Neuronal stem cell (in vitro differentiated cells): Measurements from ENCODE around the gene GMDS.
"Not testable (repeated sequence)": the region's sequence is repeated elsewhere in the genome, so short reads cannot be mapped to it uniquely, and the experiment has no call there.

Source experiments
- DNase-seq: peaks from one replicate; pipeline ENCODE4 v3.0.0-alpha.2; 2013; ENCODE audit warnings: low spot score
- H2AFZ ChIP-seq: one replicate; pipeline ENCODE4 v1.6.1; 2013; ENCODE audit warnings: mild to moderate bottlenecking, low read length, inconsistent platforms
- H2AK5ac ChIP-seq: 2 replicates; pipeline ENCODE4 v1.6.1; 2013; ENCODE audit warnings: low read depth, mild to moderate bottlenecking, inconsistent platforms, low read length, moderate library complexity, mixed read lengths
- H2BK120ac ChIP-seq: 2 replicates; pipeline ENCODE4 v1.6.1; 2013; ENCODE audit warnings: low read depth, mild to moderate bottlenecking, inconsistent platforms, low read length, moderate library complexity, mixed read lengths
- H2BK12ac ChIP-seq: one replicate; pipeline ENCODE4 v1.6.1; 2013; ENCODE audit warnings: low read length, inconsistent platforms
- H2BK15ac ChIP-seq: 2 replicates; pipeline ENCODE4 v1.6.1; 2013; ENCODE audit warnings: mild to moderate bottlenecking, low read length, inconsistent platforms, mixed read lengths
- H2BK5ac ChIP-seq: one replicate; pipeline ENCODE4 v1.6.1; 2013; ENCODE audit warnings: inconsistent platforms, mild to moderate bottlenecking, low read length, moderate library complexity
- H3K14ac ChIP-seq: one replicate; pipeline ENCODE4 v1.6.1; 2013; ENCODE audit warnings: low read length, inconsistent platforms
- H3K18ac ChIP-seq: 2 replicates; pipeline ENCODE4 v1.6.1; 2013; ENCODE audit warnings: low read length, inconsistent platforms
- H3K23ac ChIP-seq: 2 replicates; pipeline ENCODE4 v1.6.1; 2013; ENCODE audit warnings: low read depth, mild to moderate bottlenecking, mixed read lengths, low read length, inconsistent platforms; ENCODE audit not compliant: poor library complexity
- H3K27ac ChIP-seq: replicated peaks from 3 replicates; pipeline ENCODE4 v1.5.1; 2013; ENCODE audit warnings: low read length, inconsistent platforms
- H3K27me3 ChIP-seq, 3 experiments: 2 replicates each; pipeline ENCODE4 v1.6.1; 2013; ENCODE audit warnings: low read length in 3 of 3, mild to moderate bottlenecking in 2 of 3, inconsistent platforms in 1 of 3, low read depth in 1 of 3, mixed read lengths in 1 of 3, moderate library complexity in 1 of 3; ENCODE audit not compliant: control insufficient read depth in 3 of 3, insufficient read depth in 3 of 3
- H3K36me3 ChIP-seq, 2 donors: replicated peaks in 1 of 2; 2 replicates each; pipeline ENCODE4 v1.6.1; 2013; ENCODE audit warnings: low read length in 2 of 2; ENCODE audit not compliant: control insufficient read depth in 2 of 2, insufficient read depth in 2 of 2
- H3K4ac ChIP-seq: 2 replicates; pipeline ENCODE4 v1.6.1; 2013; ENCODE audit warnings: inconsistent platforms, mild to moderate bottlenecking, low read length, moderate library complexity
- H3K4me1 ChIP-seq, 2 donors: 1 replicate in 1 of 2; 2 replicates in 1 of 2; pipeline ENCODE4 v1.6.1; 2013; ENCODE audit warnings: low read length in 2 of 2, low read depth in 1 of 2; ENCODE audit not compliant: control insufficient read depth in 2 of 2, insufficient read depth in 1 of 2
- H3K4me2 ChIP-seq: one replicate; pipeline ENCODE4 v1.6.1; 2013; ENCODE audit warnings: mild to moderate bottlenecking, low read length, inconsistent platforms; ENCODE audit not compliant: insufficient read depth, poor library complexity, severe bottlenecking
- H3K4me3 ChIP-seq, 2 donors: 2 replicates each; pipeline ENCODE4 v1.5.1; 2013; ENCODE audit warnings: low read length in 2 of 2, mild to moderate bottlenecking in 2 of 2, inconsistent platforms in 1 of 2, moderate library complexity in 1 of 2
- H3K79me1 ChIP-seq: one replicate; pipeline ENCODE4 v1.6.1; 2013; ENCODE audit warnings: low read depth, mild to moderate bottlenecking, inconsistent platforms, low read length, moderate library complexity
- H3K9ac ChIP-seq: one replicate; pipeline ENCODE4 v1.6.1; 2013; ENCODE audit warnings: mild to moderate bottlenecking, low read depth, low read length, inconsistent platforms; ENCODE audit not compliant: poor library complexity
- H3K9me3 ChIP-seq, 2 donors: replicated peaks in 1 of 2; 2 replicates each; pipeline versions ENCODE3 to v1.6.1; 2013; ENCODE audit warnings: low read length in 2 of 2, mild to moderate bottlenecking in 2 of 2, inconsistent platforms in 1 of 2, low read depth in 1 of 2, mixed read lengths in 1 of 2, moderate library complexity in 1 of 2; ENCODE audit not compliant: control insufficient read depth in 2 of 2, insufficient read depth in 1 of 2
- H4K8ac ChIP-seq: one replicate; pipeline ENCODE4 v1.6.1; 2013; ENCODE audit warnings: low read depth, mild to moderate bottlenecking, inconsistent platforms, low read length, moderate library complexity
- H4K91ac ChIP-seq: one replicate; pipeline ENCODE4 v1.6.1; 2013; ENCODE audit warnings: low read length, low read depth, mild to moderate bottlenecking, inconsistent platforms; ENCODE audit not compliant: poor library complexity
- WGBS, 2 donors: extraction: QIAGEN DNeasy Blood & Tissue Kit; methylation state at CpG; one replicate each; pipeline ENCODE4 v1.1.7; 2013; ENCODE audit warnings: missing lambda C conversion rate in 2 of 2, mixed read lengths in 1 of 2; ENCODE audit not compliant: insufficient read length in 2 of 2, insufficient replicate concordance in 1 of 2; ENCODE audit errors: extremely low coverage in 2 of 2; 5-methylcytosine and 5-hydroxymethylcytosine counted together

Gene GMDS

GRCh38 chr6:1849691-1850090, 395.7 kb downstream of the GMDS start:
- H2AK5ac ChIP-seq: no peak overlapping the region
- H2AFZ ChIP-seq: no peak overlapping the region
- H3K18ac ChIP-seq: no peak overlapping the region
- no peak overlapping the region for H3K9ac ChIP-seq
- no CpG with 5 or more reads among the region's 5 CpGs for WGBS, 2 donors
- H2BK5ac ChIP-seq: no peak overlapping the region
- H3K4me2 ChIP-seq: no peak overlapping the region
- H4K91ac ChIP-seq: no peak overlapping the region
- peaks cover 3 to 10% of the 10 kb centered on the region in 2 donors for H3K9me3 ChIP-seq
- H3K14ac ChIP-seq: no peak overlapping the region
- H3K4me1 ChIP-seq: peaks cover 2% of the 10 kb centered on the region in 2 donors
- H3K27me3 ChIP-seq: no peaks in the 10 kb centered on the region
- no peak overlapping the region for H2BK12ac ChIP-seq
- no peak overlapping the region for H2BK120ac ChIP-seq
- no peak overlapping the region for H2BK15ac ChIP-seq
- H3K36me3 ChIP-seq: no peaks in the 10 kb centered on the region
- no peak for DNase-seq
- H4K8ac ChIP-seq: no peak overlapping the region
- H3K79me1 ChIP-seq: no peaks in the 10 kb centered on the region
- H3K27ac ChIP-seq: no peak overlapping the region
- H3K4me3 ChIP-seq: no peak overlapping the region
- H3K4ac ChIP-seq: no peak overlapping the region
- no peak overlapping the region for H3K23ac ChIP-seq

DNA sequence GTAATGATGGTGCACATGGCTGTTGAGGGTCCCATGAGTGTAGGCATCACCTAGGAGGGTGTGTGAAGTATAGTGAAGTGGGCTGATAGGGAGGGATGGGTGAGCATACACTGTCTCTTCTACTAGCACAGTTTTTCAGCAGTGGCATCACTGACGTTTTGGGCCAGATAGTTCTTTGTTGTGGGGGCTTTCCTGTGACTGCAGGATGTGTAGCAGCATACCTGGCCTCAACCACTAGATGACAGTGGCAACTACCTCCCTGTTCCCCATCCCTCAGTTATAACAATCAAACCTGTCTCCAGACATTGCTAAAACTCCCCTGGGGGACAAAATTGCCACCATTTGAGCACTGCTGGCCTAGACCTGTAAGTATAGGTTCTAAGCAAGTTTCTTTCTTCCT, 396.7 kb downstream of the GMDS start:
- Histone ChIP-seq H3K14ac (no peak overlapping the region), H3K4ac (no peak overlapping the region), H3K4me2 (no peak overlapping the region), H2BK5ac (no peak overlapping the region), H2BK12ac (no peak overlapping the region), H4K91ac (no peak overlapping the region), H3K27me3 (no peaks in the 10 kb centered on the region), H3K79me1 (no peaks in the 10 kb centered on the region), H2AK5ac (no peak overlapping the region), H3K4me1 (peaks cover 2% of the 10 kb centered on the region in 2 donors), H3K9me3 (peaks cover 4 to 11% of the 10 kb centered on the region in 2 donors), H3K27ac (no peak overlapping the region), H2AFZ (no peak overlapping the region), H3K18ac (no peak overlapping the region), H3K9ac (no peak overlapping the region), H4K8ac (no peak overlapping the region), H3K23ac (no peak overlapping the region), H3K4me3 (no peak overlapping the region), H2BK15ac (no peak overlapping the region), H2BK120ac (no peak overlapping the region), H3K36me3 (no peaks in the 10 kb centered on the region)
- no CpG with 5 or more reads among the region's 1 CpG for WGBS, 2 donors
- DNase-seq: no peak

DNA sequence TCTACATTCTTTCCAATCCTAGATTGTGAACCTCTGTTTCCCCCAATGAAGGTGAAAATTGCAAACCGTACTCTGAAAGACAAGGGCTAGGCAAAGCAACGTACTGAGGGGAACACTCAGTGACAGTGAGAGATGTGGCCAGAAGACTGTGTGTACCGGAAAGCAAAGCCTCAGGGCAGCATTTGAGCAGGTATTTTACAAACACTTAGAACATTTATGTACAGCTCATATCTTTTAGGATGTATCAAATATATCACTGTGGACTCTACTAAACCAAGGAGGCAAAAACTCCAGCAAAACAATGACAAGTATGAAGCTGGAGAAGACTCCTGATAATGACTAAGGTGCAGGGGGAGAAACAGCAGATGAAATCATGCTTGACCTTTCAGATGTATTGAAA, 398.8 kb downstream of the GMDS start:
- Histone ChIP-seq H2AFZ (no peak overlapping the region), H3K23ac (no peak overlapping the region), H3K27ac (no peak overlapping the region), H3K4me3 (no peak overlapping the region), H3K36me3 (no peaks in the 10 kb centered on the region), H3K18ac (no peak overlapping the region), H4K8ac (no peak overlapping the region), H3K9ac (no peak overlapping the region), H3K27me3 (no peaks in the 10 kb centered on the region), H2BK12ac (no peak overlapping the region), H3K4ac (no peak overlapping the region), H4K91ac (no peak overlapping the region), H3K14ac (no peak overlapping the region), H3K4me1 (peaks cover 2% of the 10 kb centered on the region in 2 donors), H3K9me3 (peaks cover 5 to 11% of the 10 kb centered on the region in 2 donors), H2BK5ac (no peak overlapping the region), H3K4me2 (no peak overlapping the region), H2AK5ac (no peak overlapping the region), H2BK120ac (no peak overlapping the region), H3K79me1 (no peaks in the 10 kb centered on the region), H2BK15ac (no peak overlapping the region)
- WGBS, 2 donors: no CpG with 5 or more reads among the region's 3 CpGs
- no peak for DNase-seq

GRCh38 chr6:1845543-1845942, 399.9 kb downstream of the GMDS start:
- not testable (repeated sequence) for H2BK5ac ChIP-seq, H3K36me3 ChIP-seq, DNase-seq, H4K8ac ChIP-seq, H3K79me1 ChIP-seq, H3K27ac ChIP-seq, H3K4ac ChIP-seq, H3K18ac ChIP-seq, H3K4me1 ChIP-seq, H3K4me3 ChIP-seq, H2BK15ac ChIP-seq, H3K23ac ChIP-seq, H4K91ac ChIP-seq, H3K4me2 ChIP-seq, H2BK120ac ChIP-seq, H3K14ac ChIP-seq, H3K27me3 ChIP-seq, H2BK12ac ChIP-seq, H3K9ac ChIP-seq, H2AFZ ChIP-seq, H2AK5ac ChIP-seq
- peaks cover 5 to 11% of the 10 kb centered on the region in 2 donors for H3K9me3 ChIP-seq
- no CpG with 5 or more reads among the region's 5 CpGs for WGBS, 2 donors
